HG02763 (cell line): Measurements from ENCODE around the gene ZEB2.
A peak's percentile ranks its signal among the peaks of the same experiment; 100 is the strongest.

ENCODE experiments used
- ATAC-seq: cut with Tn5 transposase; IDR thresholded peaks from one replicate; pipeline ENCODE4 v1.9.1; 2021; ENCODE audit warnings: mild to moderate bottlenecking, moderate library complexity; ENCODE audit not compliant: unreplicated experiment

The ZEB2 gene

GRCh38 chr2:144454466-144455287, 65.2 kb downstream of the ZEB2 start:
- ATAC-seq, result peak; percentile 45

- ATAC-seq, result no peak
Measured at GRCh38 chr2:144453486-144454158, 66.3 kb downstream of the ZEB2 start.

GRCh38 chr2:144452989-144453336, 67.0 kb downstream of the ZEB2 start:
- no peak for ATAC-seq

GRCh38 chr2:144452169-144452988, 67.5 kb downstream of the ZEB2 start:
- no peak for ATAC-seq

GRCh38 chr2:144451443-144451842, 68.5 kb downstream of the ZEB2 start:
- ATAC-seq, result no peak

GRCh38 chr2:144449028-144449406, 70.9 kb downstream of the ZEB2 start:
- no peak for ATAC-seq

GRCh38 chr2:144448389-144449027, 71.4 kb downstream of the ZEB2 start:
- no peak for ATAC-seq

GRCh38 chr2:144447535-144447934, 72.4 kb downstream of the ZEB2 start:
- ATAC-seq, result no peak

- no peak for ATAC-seq
Measured at GRCh38 chr2:144446136-144446535, 73.8 kb downstream of the ZEB2 start.

- no peak for ATAC-seq
Measured at GRCh38 chr2:144445196-144445595, 74.7 kb downstream of the ZEB2 start.

GRCh38 chr2:144443837-144444817, 75.8 kb downstream of the ZEB2 start:
- no peak for ATAC-seq

GRCh38 chr2:144441711-144442141, 78.2 kb downstream of the ZEB2 start:
- ATAC-seq, result no peak

- ATAC-seq, result no peak
Measured at GRCh38 chr2:144439993-144440392, 79.9 kb downstream of the ZEB2 start.

- no peak for ATAC-seq
Measured at GRCh38 chr2:144438801-144439631, 80.9 kb downstream of the ZEB2 start.

GRCh38 chr2:144437636-144438035, 82.3 kb downstream of the ZEB2 start:
- ATAC-seq, result no peak

- no peak for ATAC-seq
Measured at GRCh38 chr2:144434425-144435222, 85.3 kb downstream of the ZEB2 start.

- ATAC-seq, result no peak
Measured at GRCh38 chr2:144432921-144433320, 87.0 kb downstream of the ZEB2 start.

- ATAC-seq, result no peak
Measured at GRCh38 chr2:144431998-144432397, 87.9 kb downstream of the ZEB2 start.
